MCF 10A (cell line): ENCODE results near the gene KDM6A. TPM values are rescaled to one million over a fixed set of nuclear protein-coding genes. Genes with fewer than 3 reads are reported as not detected.
"Not testable (repeated sequence)": the region's sequence is repeated elsewhere in the genome, so short reads cannot be mapped to it uniquely, and the experiment has no call there.

Source experiments
- BruUV-seq: library from RNA; stranded (reverse); fragments of 400-500 nt; replicated peaks from 2 replicates; lab custom pipeline; 2021; lab: Mats Ljungman, UMichigan
- CTCF ChIA-PET: fragments of 300-600 bp; sonication (Branson Sonifier 250); formaldehyde crosslinking; extraction: SDS; loops from one replicate; lab custom pipeline; 2021; ENCODE audit warnings: antibody characterized with exemption, inconsistent platforms; lab: Yijun Ruan, JAX
- POLR2A ChIA-PET: fragments of 300-600, 350-650 bp; sonication (Branson Sonifier 250); formaldehyde crosslinking; extraction: SDS; loops from one replicate; lab custom pipeline; 2020; ENCODE audit warnings: antibody characterized with exemption, inconsistent platforms; lab: Yijun Ruan, JAX
- DNase-seq: peaks from one replicate; pipeline ENCODE4 v3.0.0-alpha.2; 2018; ENCODE audit not compliant: unreplicated experiment
- H3K27ac Mint-ChIP-seq: one replicate; pipeline ENCODE4 v1.8.0; 2022; ENCODE audit warnings: mild to moderate bottlenecking, low read depth, mixed read lengths; ENCODE audit not compliant: unreplicated experiment
- H3K27me3 Mint-ChIP-seq: one replicate; pipeline ENCODE4 v1.8.0; 2022; ENCODE audit warnings: mixed read lengths; ENCODE audit not compliant: insufficient read depth, unreplicated experiment
- H3K36me3 Mint-ChIP-seq: one replicate; pipeline ENCODE4 v1.8.0; 2022; ENCODE audit warnings: mild to moderate bottlenecking, moderate library complexity, mixed read lengths; ENCODE audit not compliant: insufficient read depth, unreplicated experiment
- H3K4me1 Mint-ChIP-seq: one replicate; pipeline ENCODE4 v1.8.0; 2022; ENCODE audit warnings: mixed read lengths; ENCODE audit not compliant: insufficient read depth, unreplicated experiment
- H3K4me3 Mint-ChIP-seq: one replicate; pipeline ENCODE4 v1.8.0; 2022; ENCODE audit warnings: mild to moderate bottlenecking, moderate library complexity, mixed read lengths; ENCODE audit not compliant: unreplicated experiment
- H3K9me3 Mint-ChIP-seq: one replicate; pipeline ENCODE4 v1.8.0; 2022; ENCODE audit warnings: mixed read lengths; ENCODE audit not compliant: unreplicated experiment
- intact Hi-C: fragments of 100-400 bp; cut with micrococcal nuclease; formaldehyde crosslinking; loops from 2 replicates; pipeline ENCODE4 v1.14.1; 2022
- total RNA-seq: library from RNA; stranded (reverse); gene quantifications from 2 replicates; pipeline ENCODE4 v1.2.3, GENCODE V29; 2022
- TF ChIP-seq, protein P1 (sequence below): fragments of 200-600 bp; IDR thresholded peaks from one replicate; pipeline ENCODE4 v1.8.0; 2022; ENCODE audit warnings: antibody characterized with exemption, mild to moderate bottlenecking; ENCODE audit not compliant: unreplicated experiment

Gene KDM6A
- total RNA-seq, 1 experiment from 2014 or later, result 31.8 TPM

DNA sequence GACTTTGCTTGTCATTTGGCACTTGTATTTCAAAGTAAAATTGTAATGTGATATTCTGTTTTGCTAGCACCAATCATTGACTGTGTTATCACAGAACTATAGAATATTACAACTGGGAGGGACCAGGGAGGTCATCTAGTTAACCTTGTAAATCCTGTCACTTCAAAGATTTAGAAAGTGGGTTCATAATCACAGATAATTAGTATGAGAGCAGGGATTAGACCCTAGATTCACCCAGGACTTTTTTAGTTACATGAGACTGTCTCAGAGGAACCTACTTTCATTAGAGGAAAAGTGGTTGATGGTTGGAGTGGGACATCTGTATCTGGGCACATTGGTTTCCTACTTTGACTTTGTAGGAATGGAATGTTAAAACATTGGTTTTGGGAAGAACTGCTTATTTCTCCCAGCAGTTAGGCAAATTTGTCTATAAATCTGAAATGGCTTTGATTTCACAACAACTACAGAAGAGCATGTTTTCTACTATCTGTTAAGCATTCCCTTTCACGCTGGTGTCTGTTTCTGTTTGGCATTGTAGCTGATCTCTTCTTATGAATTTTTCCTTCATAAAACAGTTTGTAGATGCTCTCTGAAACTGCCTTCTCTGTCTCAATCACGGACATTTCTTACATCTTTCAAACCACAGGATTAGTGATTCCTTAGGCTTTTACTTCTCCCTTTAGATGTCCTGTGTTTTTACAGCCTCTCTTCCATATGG is 183.6 kb downstream of the KDM6A start:
- intact Hi-C loops, result no loop called here
- H3K36me3 Mint-ChIP-seq, result peaks cover 29% of the 10 kb centered on the region
- H3K9me3 Mint-ChIP-seq, result no peaks in the 10 kb centered on the region
- no peak overlapping the region for H3K27ac Mint-ChIP-seq
- no peaks in the 10 kb centered on the region for H3K4me1 Mint-ChIP-seq
- BruUV-seq, result no TSS peak
- ChIA-PET CTCF (no interaction called here), POLR2A (no interaction called here)
- TF ChIP-seq, protein P1, sequence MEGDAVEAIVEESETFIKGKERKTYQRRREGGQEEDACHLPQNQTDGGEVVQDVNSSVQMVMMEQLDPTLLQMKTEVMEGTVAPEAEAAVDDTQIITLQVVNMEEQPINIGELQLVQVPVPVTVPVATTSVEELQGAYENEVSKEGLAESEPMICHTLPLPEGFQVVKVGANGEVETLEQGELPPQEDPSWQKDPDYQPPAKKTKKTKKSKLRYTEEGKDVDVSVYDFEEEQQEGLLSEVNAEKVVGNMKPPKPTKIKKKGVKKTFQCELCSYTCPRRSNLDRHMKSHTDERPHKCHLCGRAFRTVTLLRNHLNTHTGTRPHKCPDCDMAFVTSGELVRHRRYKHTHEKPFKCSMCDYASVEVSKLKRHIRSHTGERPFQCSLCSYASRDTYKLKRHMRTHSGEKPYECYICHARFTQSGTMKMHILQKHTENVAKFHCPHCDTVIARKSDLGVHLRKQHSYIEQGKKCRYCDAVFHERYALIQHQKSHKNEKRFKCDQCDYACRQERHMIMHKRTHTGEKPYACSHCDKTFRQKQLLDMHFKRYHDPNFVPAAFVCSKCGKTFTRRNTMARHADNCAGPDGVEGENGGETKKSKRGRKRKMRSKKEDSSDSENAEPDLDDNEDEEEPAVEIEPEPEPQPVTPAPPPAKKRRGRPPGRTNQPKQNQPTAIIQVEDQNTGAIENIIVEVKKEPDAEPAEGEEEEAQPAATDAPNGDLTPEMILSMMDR, result no peak
- no peaks in the 10 kb centered on the region for H3K27me3 Mint-ChIP-seq
- DNase-seq, result no peak
- no peak overlapping the region for H3K4me3 Mint-ChIP-seq

DNA sequence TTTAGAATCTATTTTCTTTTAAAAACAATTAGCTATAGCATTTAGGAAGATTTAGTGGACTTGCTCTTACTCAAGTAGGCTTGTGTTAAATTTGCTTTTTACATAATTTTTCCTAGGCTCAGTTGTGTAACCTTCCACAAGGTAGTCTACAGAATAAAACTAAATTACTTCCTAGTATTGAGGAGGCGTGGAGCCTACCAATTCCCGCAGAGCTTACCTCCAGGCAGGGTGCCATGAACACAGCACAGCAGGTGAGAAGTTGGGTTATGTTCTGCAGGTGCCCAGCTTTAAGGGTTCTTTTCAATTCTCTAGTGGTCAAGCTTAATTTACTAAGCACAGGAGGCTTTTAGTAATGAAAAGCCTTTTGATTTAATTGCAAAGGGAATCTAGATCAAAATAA is 186.9 kb downstream of the KDM6A start:
- BruUV-seq, DNase-seq, H3K27ac Mint-ChIP-seq, H3K27me3 Mint-ChIP-seq, H3K4me3 Mint-ChIP-seq, H3K9me3 Mint-ChIP-seq, intact Hi-C loops, H3K4me1 Mint-ChIP-seq: not testable (repeated sequence)
- H3K36me3 Mint-ChIP-seq, result peaks cover 56% of the 10 kb centered on the region
- ChIA-PET CTCF (interaction anchor here (0.6 to 2.6 kb wide), 3 partner anchors 10 to 486 kb away, joined by 3 to 11 read pairs (median 3); no protein-coding TSS in a partner anchor), POLR2A (interaction anchor here (0.5 to 0.6 kb wide), 2 partner anchors 16 to 456 kb away, joined by 4 read pairs; no protein-coding TSS in a partner anchor)

DNA sequence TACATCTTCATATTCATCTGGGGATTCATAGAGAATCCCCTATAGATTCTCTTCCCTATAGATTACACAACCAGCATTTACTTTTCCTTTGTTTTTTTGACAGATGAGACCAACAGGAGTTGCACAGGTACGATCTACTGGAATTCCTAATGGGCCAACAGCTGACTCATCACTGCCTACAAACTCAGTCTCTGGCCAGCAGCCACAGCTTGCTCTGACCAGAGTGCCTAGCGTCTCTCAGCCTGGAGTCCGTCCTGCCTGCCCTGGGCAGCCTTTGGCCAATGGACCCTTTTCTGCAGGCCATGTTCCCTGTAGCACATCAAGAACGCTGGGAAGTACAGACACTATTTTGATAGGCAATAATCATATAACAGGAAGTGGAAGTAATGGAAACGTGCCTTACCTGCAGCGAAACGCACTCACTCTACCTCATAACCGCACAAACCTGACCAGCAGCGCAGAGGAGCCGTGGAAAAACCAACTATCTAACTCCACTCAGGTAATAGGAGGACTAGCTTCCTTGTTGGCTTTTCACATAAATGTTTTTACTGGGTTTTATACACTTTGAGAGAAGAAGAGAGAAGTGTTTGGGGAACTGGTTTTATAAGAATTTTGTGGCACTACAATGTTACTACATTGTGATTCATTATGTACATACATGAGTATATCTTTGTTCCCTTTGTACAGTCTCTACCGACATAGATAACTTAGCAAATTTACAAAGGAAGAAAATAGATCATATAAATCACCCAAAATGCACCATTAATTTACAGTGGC is 190.5 kb downstream of the KDM6A start:
- no peaks in the 10 kb centered on the region for H3K27me3 Mint-ChIP-seq
- H3K4me3 Mint-ChIP-seq, result no peak overlapping the region
- ChIA-PET POLR2A (no interaction called here), CTCF (interaction anchor here (0.6 kb wide), 1 partner anchor 13 kb away, joined by 4 read pairs; no protein-coding TSS in a partner anchor)
- H3K4me1 Mint-ChIP-seq, result peaks cover 8% of the 10 kb centered on the region
- intact Hi-C loops, result no loop called here
- BruUV-seq, result no TSS peak
- no peak overlapping the region for H3K27ac Mint-ChIP-seq
- TF ChIP-seq, protein P1, result no peak
- peak; percentile 88 for DNase-seq
- peaks cover 54% of the 10 kb centered on the region for H3K36me3 Mint-ChIP-seq
- no peaks in the 10 kb centered on the region for H3K9me3 Mint-ChIP-seq

DNA sequence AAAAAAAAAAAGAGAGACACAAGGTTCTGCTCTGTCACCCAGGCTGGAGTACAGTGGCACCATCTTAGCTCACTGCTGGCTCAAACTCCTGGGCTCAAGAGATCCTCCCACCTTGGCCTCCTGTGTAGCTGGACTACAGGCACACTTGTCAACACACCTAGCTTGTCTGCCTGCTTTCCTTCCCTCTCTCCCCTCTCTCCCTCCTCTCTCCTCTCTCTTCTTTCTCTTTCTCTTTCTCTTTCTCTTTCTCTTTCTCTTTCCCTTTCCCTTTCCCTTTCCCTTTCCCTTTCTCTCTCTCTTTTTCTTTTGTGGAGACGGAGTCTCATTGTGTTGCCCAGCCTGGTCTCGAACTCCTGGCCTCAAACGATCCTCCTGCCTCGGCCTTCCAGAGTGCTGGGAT is 195.6 kb downstream of the KDM6A start:
- ChIA-PET POLR2A (interaction anchor here (0.5 to 8.4 kb wide), 3 partner anchors 57 to 195 kb away, joined by 3 to 56 read pairs (median 3); partner anchors contain the start of gene KDM6A), CTCF (interaction anchor here (0.5 to 1.7 kb wide), 5 partner anchors 119 to 1033 kb away, joined by 3 to 6 read pairs (median 4); partner anchors contain the start of genes FUNDC1 and KDM6A)
- no peak for DNase-seq
- no TSS peak for BruUV-seq
- Mint-ChIP-seq H3K36me3 (peaks cover 34% of the 10 kb centered on the region), H3K27me3 (no peaks in the 10 kb centered on the region), H3K4me1 (peaks cover 8% of the 10 kb centered on the region), H3K27ac (peak overlapping the region; percentile 20), H3K9me3 (no peaks in the 10 kb centered on the region), H3K4me3 (no peak overlapping the region)
- intact Hi-C loops, result no loop called here
- TF ChIP-seq, protein P1, result no peak
